Activated CD8-positive, alpha-beta memory T cell treated with anti-CD3 and anti-CD28 coated beads, Interleukin-2, amount 10 ng/mL, durations not matched to agents 7 days and 5 days (primary cell): Measurements from ENCODE around the gene CCDC33. TPM values are rescaled to one million over a fixed set of nuclear protein-coding genes. Genes with fewer than 3 reads are reported as not detected.
"Not testable (repeated sequence)": the region's sequence is repeated elsewhere in the genome, so short reads cannot be mapped to it uniquely, and the experiment has no call there.

ENCODE experiments used
- ATAC-seq: fragments of 150-1000 bp; cut with Tn5 transposase; one replicate; pipeline ENCODE4 v1.10.0; 2021; ENCODE audit warnings: moderate library complexity
- CTCF ChIA-PET: fragments of 350-600 bp; sonication (Branson Sonifier 250); formaldehyde crosslinking; loops from one replicate; lab custom pipeline; 2021; ENCODE audit warnings: antibody characterized with exemption; lab: Charles Lee
- DNase-seq: peaks from one replicate; pipeline ENCODE4 v3.0.0-alpha.2; 2020
- H3K27ac Mint-ChIP-seq: one replicate; pipeline ENCODE4 v1.8.0; 2021; ENCODE audit warnings: mild to moderate bottlenecking, mixed read lengths
- H3K27me3 Mint-ChIP-seq: one replicate; pipeline ENCODE4 v1.8.0; 2021; ENCODE audit warnings: mixed read lengths
- H3K36me3 Mint-ChIP-seq: one replicate; pipeline ENCODE4 v1.8.0; 2021; ENCODE audit warnings: mild to moderate bottlenecking, mixed read lengths
- H3K4me1 Mint-ChIP-seq: one replicate; pipeline ENCODE4 v1.8.0; 2021; ENCODE audit warnings: mixed read lengths
- H3K4me3 Mint-ChIP-seq: one replicate; pipeline ENCODE4 v1.8.0; 2021; ENCODE audit warnings: mild to moderate bottlenecking, moderate library complexity, mixed read lengths
- H3K9me3 Mint-ChIP-seq: one replicate; pipeline ENCODE4 v1.8.0; 2022; ENCODE audit warnings: low read depth, mixed read lengths
- total RNA-seq, 2 experiments: library from RNA; stranded (reverse); gene quantifications; one replicate each; pipeline ENCODE4 v1.2.3, GENCODE V29; 2021

Gene CCDC33
- total RNA-seq, 2 experiments from 2014 or later, result not detected

GRCh38 chr15:74339371-74339770 is 103.2 kb downstream of the CCDC33 start:
- H3K27me3 Mint-ChIP-seq, result no peaks in the 10 kb centered on the region
- no peak overlapping the region for H3K4me3 Mint-ChIP-seq
- no peak overlapping the region for H3K27ac Mint-ChIP-seq
- ATAC-seq (no peak), DNase-seq (no peak)
- no peaks in the 10 kb centered on the region for H3K36me3 Mint-ChIP-seq
- CTCF ChIA-PET, result no interaction called here
- H3K9me3 Mint-ChIP-seq, result no peaks in the 10 kb centered on the region
- no peaks in the 10 kb centered on the region for H3K4me1 Mint-ChIP-seq

GRCh38 chr15:74340150-74340549 is 104.0 kb downstream of the CCDC33 start:
- H3K9me3 Mint-ChIP-seq, result no peaks in the 10 kb centered on the region
- DNase-seq (no peak), ATAC-seq (no peak)
- H3K4me3 Mint-ChIP-seq, result no peak overlapping the region
- no peaks in the 10 kb centered on the region for H3K36me3 Mint-ChIP-seq
- CTCF ChIA-PET, result interaction anchor here (1.1 kb wide), 1 partner anchor 11 kb away, joined by 3 read pairs; no protein-coding TSS in a partner anchor
- H3K27me3 Mint-ChIP-seq, result no peaks in the 10 kb centered on the region
- no peaks in the 10 kb centered on the region for H3K4me1 Mint-ChIP-seq
- no peak overlapping the region for H3K27ac Mint-ChIP-seq

GRCh38 chr15:74343127-74343796 is 107.1 kb downstream of the CCDC33 start:
- no peaks in the 10 kb centered on the region for H3K27me3 Mint-ChIP-seq
- DNase-seq (no peak), ATAC-seq (no peak)
- no peak overlapping the region for H3K27ac Mint-ChIP-seq
- peaks cover 2% of the 10 kb centered on the region for H3K4me1 Mint-ChIP-seq
- no peaks in the 10 kb centered on the region for H3K36me3 Mint-ChIP-seq
- H3K9me3 Mint-ChIP-seq, result no peaks in the 10 kb centered on the region
- no peak overlapping the region for H3K4me3 Mint-ChIP-seq
- CTCF ChIA-PET, result no interaction called here

DNA sequence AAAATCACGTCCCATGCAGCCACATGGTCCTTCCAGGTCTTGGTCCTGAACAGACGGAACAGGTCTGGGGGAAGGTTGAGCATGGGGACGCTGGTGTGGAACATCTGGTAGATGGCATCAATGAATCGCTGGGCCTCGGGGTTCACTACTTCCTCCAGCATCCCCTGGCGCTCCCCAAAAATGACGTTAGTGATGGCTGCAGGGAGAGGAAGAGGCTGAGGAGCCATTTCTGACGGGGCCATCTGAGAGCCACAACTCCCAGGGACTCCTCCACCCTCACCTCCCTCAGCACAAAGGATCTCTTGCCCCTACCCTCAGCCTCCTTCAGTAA is 107.6 kb downstream of the CCDC33 start:
- Mint-ChIP-seq H3K27me3 (no peaks in the 10 kb centered on the region), H3K27ac (no peak overlapping the region), H3K9me3 (no peaks in the 10 kb centered on the region), H3K4me1 (peaks cover 2% of the 10 kb centered on the region), H3K4me3 (no peak overlapping the region), H3K36me3 (no peaks in the 10 kb centered on the region)
- DNase-seq (no peak), ATAC-seq (no peak)
- CTCF ChIA-PET, result no interaction called here

- DNase-seq, result no peak
- no peaks in the 10 kb centered on the region for H3K27me3 Mint-ChIP-seq
- CTCF ChIA-PET, result no interaction called here
- H3K9me3 Mint-ChIP-seq, result no peaks in the 10 kb centered on the region
- H3K27ac Mint-ChIP-seq, result no peak overlapping the region
- no peaks in the 10 kb centered on the region for H3K36me3 Mint-ChIP-seq
- peaks cover 2% of the 10 kb centered on the region for H3K4me1 Mint-ChIP-seq
- H3K4me3 Mint-ChIP-seq, result no peak overlapping the region
- no peak for ATAC-seq
Measured at GRCh38 chr15:74345051-74345450, 108.9 kb downstream of the CCDC33 start.

- Mint-ChIP-seq H3K9me3 (no peaks in the 10 kb centered on the region), H3K4me3 (no peak overlapping the region), H3K4me1 (peaks cover 2% of the 10 kb centered on the region), H3K27me3 (peaks cover 13% of the 10 kb centered on the region), H3K27ac (no peak overlapping the region), H3K36me3 (no peaks in the 10 kb centered on the region)
- CTCF ChIA-PET, result no interaction called here
- DNase-seq (no peak), ATAC-seq (no peak)
Measured at GRCh38 chr15:74347757-74348250, 111.7 kb downstream of the CCDC33 start.

- DNase-seq, result no peak
- Mint-ChIP-seq H3K36me3 (no peaks in the 10 kb centered on the region), H3K9me3 (no peaks in the 10 kb centered on the region), H3K4me3 (no peak overlapping the region), H3K27ac (no peak overlapping the region), H3K27me3 (peaks cover 19% of the 10 kb centered on the region), H3K4me1 (peaks cover 2% of the 10 kb centered on the region)
- CTCF ChIA-PET, result no interaction called here
- ATAC-seq, result no peak
Measured at GRCh38 chr15:74349241-74349778, 113.2 kb downstream of the CCDC33 start.

DNA sequence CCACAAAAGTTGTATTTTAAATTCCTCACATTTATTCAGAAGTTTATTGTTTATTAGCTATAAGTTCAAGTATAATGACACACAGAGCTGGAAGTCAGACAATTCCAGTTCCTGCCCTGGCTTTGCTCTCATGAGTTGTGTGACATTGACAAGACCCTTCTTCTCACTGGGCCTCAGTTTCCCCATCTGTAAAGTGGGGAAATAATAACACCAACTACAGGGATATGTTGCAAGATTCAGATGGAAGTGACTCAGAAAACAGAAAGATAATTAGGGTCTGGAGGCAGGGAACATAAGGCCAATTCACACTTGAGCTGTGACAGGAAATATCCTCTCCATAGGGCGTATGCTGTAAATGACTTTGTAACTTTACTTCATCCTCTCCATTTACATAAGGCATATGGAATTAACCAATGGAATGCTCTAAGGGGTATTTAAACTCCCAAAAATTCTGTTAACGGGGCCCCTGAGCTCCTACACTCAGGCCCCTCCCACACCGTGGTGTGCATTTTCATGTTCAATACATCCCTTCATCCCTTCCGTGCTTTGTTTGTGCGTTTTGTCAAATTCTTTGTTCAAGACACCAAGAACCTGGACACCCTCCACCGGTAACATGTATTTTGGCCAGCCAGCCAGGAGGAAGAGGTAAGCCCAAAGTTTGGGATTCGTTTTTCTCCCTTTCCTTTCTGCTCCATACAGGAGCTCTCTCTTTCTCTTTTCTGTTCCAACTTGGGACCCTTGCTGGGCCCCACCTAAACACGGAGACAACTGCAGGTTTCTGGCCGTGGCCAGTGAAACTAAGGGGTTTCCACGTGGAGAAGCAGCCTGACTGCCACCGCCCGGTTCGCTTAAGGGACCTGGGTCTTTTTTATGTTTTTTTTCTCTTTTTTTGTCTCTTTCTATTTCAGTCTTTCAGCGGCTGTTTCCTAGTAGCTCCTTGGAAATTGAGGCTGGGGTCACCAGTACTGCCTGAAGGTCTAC is 114.5 kb downstream of the CCDC33 start:
- Mint-ChIP-seq H3K9me3 (peaks cover 2% of the 10 kb centered on the region), H3K36me3 (peaks cover 1% of the 10 kb centered on the region), H3K4me1 (no peaks in the 10 kb centered on the region), H3K4me3 (no peak overlapping the region), H3K27me3 (peaks cover 31% of the 10 kb centered on the region), H3K27ac (no peak overlapping the region)
- CTCF ChIA-PET, result interaction anchor here (0.8 kb wide), 1 partner anchor 10 kb away, joined by 3 read pairs; no protein-coding TSS in a partner anchor
- ATAC-seq, result no peak
- DNase-seq, result no peak

DNA sequence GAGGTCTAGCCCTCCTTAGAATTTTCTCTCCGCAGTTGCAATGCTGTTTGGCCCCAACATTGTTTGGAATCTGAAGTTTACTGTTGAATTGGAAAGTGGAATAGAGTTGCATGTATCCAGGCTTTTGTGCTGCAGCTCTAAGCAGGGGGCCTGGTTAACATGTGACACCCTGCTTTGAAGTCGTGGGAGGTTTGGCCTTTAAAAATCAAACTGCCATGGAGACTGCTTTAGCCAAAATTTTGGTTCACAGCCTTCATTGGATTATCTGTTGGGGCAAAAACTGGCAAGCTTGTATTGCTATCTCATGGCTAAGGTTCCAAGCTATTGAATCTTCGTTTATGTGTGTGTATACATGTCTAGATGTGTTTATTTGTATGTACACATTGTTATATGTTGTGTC is 115.5 kb downstream of the CCDC33 start:
- ATAC-seq (no peak), DNase-seq (no peak)
- Mint-ChIP-seq H3K4me3 (no peak overlapping the region), H3K9me3 (peaks cover 2% of the 10 kb centered on the region), H3K36me3 (peaks cover 1% of the 10 kb centered on the region), H3K27ac (no peak overlapping the region), H3K27me3 (peaks cover 34% of the 10 kb centered on the region), H3K4me1 (no peaks in the 10 kb centered on the region)
- CTCF ChIA-PET, result no interaction called here

DNA sequence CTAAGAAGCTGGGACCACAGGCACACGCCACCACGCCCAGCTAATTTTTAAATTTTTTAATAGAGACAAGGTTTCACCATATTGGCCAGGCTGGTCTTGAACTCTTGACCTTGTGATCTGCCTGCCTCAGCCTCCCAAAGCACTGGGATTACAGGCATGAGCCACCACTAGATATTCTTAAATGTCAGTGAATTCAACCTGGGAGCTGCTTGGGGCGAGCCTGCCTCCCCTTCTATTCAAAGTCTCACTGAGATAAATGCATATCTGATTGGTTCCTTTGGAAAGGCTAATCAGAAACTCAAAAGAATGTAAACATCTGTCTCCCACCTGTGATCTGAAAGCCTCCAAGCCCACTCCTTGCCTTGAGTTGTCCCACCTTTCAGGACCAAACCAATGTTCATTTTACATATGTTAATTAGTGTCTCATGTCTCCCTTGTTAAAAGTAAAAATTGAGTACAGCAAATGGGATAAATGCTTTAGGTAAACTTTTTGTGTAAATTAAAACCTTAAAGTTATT is 116.3 kb downstream of the CCDC33 start:
- CTCF ChIA-PET, result no interaction called here
- Mint-ChIP-seq H3K9me3 (peaks cover 2% of the 10 kb centered on the region), H3K4me1 (no peaks in the 10 kb centered on the region), H3K36me3 (peaks cover 1% of the 10 kb centered on the region), H3K27ac (no peak overlapping the region), H3K27me3 (peaks cover 34% of the 10 kb centered on the region), H3K4me3 (no peak overlapping the region)
- DNase-seq (no peak), ATAC-seq (no peak)

- H3K27ac Mint-ChIP-seq, DNase-seq, ATAC-seq, H3K9me3 Mint-ChIP-seq, H3K4me3 Mint-ChIP-seq, H3K36me3 Mint-ChIP-seq, H3K4me1 Mint-ChIP-seq: not testable (repeated sequence)
- CTCF ChIA-PET, result interaction anchor here (1.2 kb wide), 1 partner anchor 32 kb away, joined by 3 read pairs; no protein-coding TSS in a partner anchor
- peaks cover 34% of the 10 kb centered on the region for H3K27me3 Mint-ChIP-seq
Measured at GRCh38 chr15:74353992-74354391, 117.9 kb downstream of the CCDC33 start.

DNA sequence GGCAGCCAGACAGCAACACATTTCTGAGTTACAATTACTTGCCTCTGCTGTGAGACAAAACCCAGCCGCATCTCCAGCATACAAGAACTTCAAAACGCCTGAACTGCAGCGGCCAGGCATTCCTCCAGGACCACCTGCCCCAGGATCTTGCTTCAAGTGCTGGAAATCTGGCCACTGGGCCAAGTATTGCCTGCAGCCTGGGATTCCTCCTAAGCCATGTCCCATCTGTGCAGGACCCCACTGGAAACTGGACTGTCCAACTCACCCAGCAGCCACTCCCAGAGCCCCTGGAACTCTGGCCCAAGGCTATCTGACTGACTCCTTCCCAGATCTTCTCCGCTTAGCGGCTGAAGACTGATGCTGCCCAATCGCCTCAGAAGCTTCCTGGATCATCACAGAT is 119.9 kb downstream of the CCDC33 start:
- H3K27ac Mint-ChIP-seq, ATAC-seq, DNase-seq, H3K36me3 Mint-ChIP-seq, H3K4me1 Mint-ChIP-seq, CTCF ChIA-PET, H3K4me3 Mint-ChIP-seq, H3K9me3 Mint-ChIP-seq: not testable (repeated sequence)
- peaks cover 27% of the 10 kb centered on the region for H3K27me3 Mint-ChIP-seq

GRCh38 chr15:74357514-74357913 is 121.4 kb downstream of the CCDC33 start:
- H3K4me1 Mint-ChIP-seq, H3K9me3 Mint-ChIP-seq, H3K4me3 Mint-ChIP-seq, CTCF ChIA-PET, ATAC-seq, H3K36me3 Mint-ChIP-seq, DNase-seq, H3K27ac Mint-ChIP-seq: not testable (repeated sequence)
- peaks cover 32% of the 10 kb centered on the region for H3K27me3 Mint-ChIP-seq
